GM06990 (cell line): ENCODE data around the gene SH3PXD2A.

ENCODE experiments used
- DNase-seq: peaks from one replicate; pipeline ENCODE4 v3.0.0-alpha.2; 2011; ENCODE audit not compliant: insufficient read length; ENCODE audit errors: extremely low read depth
- H3K27me3 ChIP-seq: replicated peaks from 2 replicates; pipeline ENCODE4 v1.6.0; 2011; ENCODE audit warnings: low read length; ENCODE audit not compliant: control insufficient read depth, insufficient read depth
- H3K36me3 ChIP-seq: 2 replicates; pipeline ENCODE4 v1.5.1; 2011; ENCODE audit warnings: low read length; ENCODE audit not compliant: control insufficient read depth, insufficient read depth
- H3K4me3 ChIP-seq: replicated peaks from 2 replicates; pipeline ENCODE4 v1.5.1; 2011; ENCODE audit warnings: low read depth, mild to moderate bottlenecking, control low read depth, low read length
- CTCF ChIP-seq: IDR thresholded peaks from 2 replicates; pipeline ENCODE4 v1.5.1; 2011; ENCODE audit warnings: low read length, control low read depth, mild to moderate bottlenecking, inconsistent platforms; ENCODE audit not compliant: insufficient read depth, poor library complexity, severe bottlenecking

The SH3PXD2A gene

GRCh38 chr10:103602028-103602851, 253.1 kb downstream of the SH3PXD2A start:
- H3K36me3 ChIP-seq = peaks cover 11% of the 10 kb centered on the region

GRCh38 chr10:103600956-103601569, 254.3 kb downstream of the SH3PXD2A start:
- TF ChIP-seq CTCF = no peak
- peaks cover 11% of the 10 kb centered on the region for H3K36me3 ChIP-seq
- H3K4me3 ChIP-seq = no peak overlapping the region
- H3K27me3 ChIP-seq = no peaks in the 10 kb centered on the region
- no peak for DNase-seq

More at GRCh38 chr10:103602028-103602851, 253.1 kb downstream of the SH3PXD2A start:
- DNase-seq = no peak
- no peak for TF ChIP-seq CTCF
- H3K4me3 ChIP-seq = no peak overlapping the region
- H3K27me3 ChIP-seq = no peaks in the 10 kb centered on the region

GRCh38 chr10:103600325-103600724, 255.1 kb downstream of the SH3PXD2A start:
- DNase-seq = no peak
- H3K27me3 ChIP-seq = no peaks in the 10 kb centered on the region
- H3K4me3 ChIP-seq = no peak overlapping the region
- H3K36me3 ChIP-seq = peaks cover 9% of the 10 kb centered on the region
- TF ChIP-seq CTCF = no peak

- TF ChIP-seq CTCF = no peak
- no peak for DNase-seq
- H3K27me3 ChIP-seq = no peaks in the 10 kb centered on the region
- no peak overlapping the region for H3K4me3 ChIP-seq
- H3K36me3 ChIP-seq = peaks cover 9% of the 10 kb centered on the region
Measured at GRCh38 chr10:103599907-103600306, 255.5 kb downstream of the SH3PXD2A start.

GRCh38 chr10:103599211-103599610, 256.2 kb downstream of the SH3PXD2A start:
- H3K36me3 ChIP-seq = peaks cover 9% of the 10 kb centered on the region
- H3K27me3 ChIP-seq = no peaks in the 10 kb centered on the region
- TF ChIP-seq CTCF = no peak
- no peak for DNase-seq
- H3K4me3 ChIP-seq = no peak overlapping the region
